ENCODE data around the gene ASIC1. TPM values are rescaled to one million over a fixed set of nuclear protein-coding genes. Genes with fewer than 3 reads are reported as not detected.

Gene ASIC1
- total and polyA plus RNA-seq, 2 of the 13 experiments (the other 11 are each of a cell fraction or from before 2014, with no cell fraction given): 0.44 to 1.5 TPM

- TF ChIP-seq ZBTB25 (CRISPR knock-in tag; IDR thresholded peaks at IDR 0.05) (peak; percentile 59), LRRFIP1 (CRISPR knock-in tag; conservative IDR thresholded peaks at IDR 0.05) (no peak), HNRNPL (IDR thresholded peaks at IDR 0.05; ENCODE audit: low read depth, low read length) (peak; percentile 96), CHD4 (IDR thresholded peaks at IDR 0.05; ENCODE audit: borderline replicate concordance, low read length) (no peak), ZSCAN31 (CRISPR knock-in tag; IDR thresholded peaks at IDR 0.05; ENCODE audit: low read depth) (peak; percentile 73), MXI1 (IDR thresholded peaks at IDR 0.05; ENCODE audit: borderline replicate concordance, low read depth, low read length) (peak; percentile 89; the same call in 2 of the 3 replicates), NAIF1 (CRISPR knock-in tag; IDR thresholded peaks at IDR 0.05; ENCODE audit: borderline replicate concordance) (peak; percentile 93), ZNF253 (CRISPR knock-in tag; IDR thresholded peaks at IDR 0.05; ENCODE audit: borderline replicate concordance) (no peak), SMAD3 (CRISPR knock-in tag; IDR thresholded peaks at IDR 0.05) (peak; percentile 5; the same call in 1 of the 2 replicates), ZNF574 (CRISPR knock-in tag; IDR thresholded peaks at IDR 0.05) (peak; percentile 92), MXD4 (CRISPR knock-in tag; IDR thresholded peaks at IDR 0.05) (peak; percentile 90), ZNF207 (IDR thresholded peaks at IDR 0.05; ENCODE audit: borderline replicate concordance) (no peak), ZNF367 (CRISPR knock-in tag; IDR thresholded peaks at IDR 0.05; ENCODE audit: borderline replicate concordance) (peak; percentile 85; the same call in 1 of the 2 replicates), ZNF792 (CRISPR knock-in tag; IDR thresholded peaks at IDR 0.05) (no peak), ZNF337 (CRISPR knock-in tag; IDR thresholded peaks at IDR 0.05; ENCODE audit: borderline replicate concordance, low read depth) (peak; percentile 67; the same call in 1 of the 2 replicates), ZFP90 (CRISPR knock-in tag; IDR thresholded peaks at IDR 0.05; ENCODE audit: borderline replicate concordance) (no peak), HDAC1 (CRISPR knock-in tag; IDR thresholded peaks at IDR 0.05) (peak; percentile 97), JUN (CRISPR knock-in tag; IDR thresholded peaks at IDR 0.05) (no peak; the same call in 1 of the 2 replicates), TBL1XR1 (IDR thresholded peaks at IDR 0.05; ENCODE audit: borderline replicate concordance, low read length, partially characterized antibody) (no peak), PRMT3 (CRISPR knock-in tag; IDR thresholded peaks at IDR 0.05; ENCODE audit: borderline replicate concordance, low read depth) (no peak), ATRX (CRISPR knock-in tag; IDR thresholded peaks at IDR 0.05; ENCODE audit: borderline replicate concordance) (no peak)
Measured at GRCh38 chr12:50111693-50112455, 54.5 kb downstream of the ASIC1 start, which contains the start of gene COX14 (continued).

All from HepG2 (cell line).